Keratinocyte (primary cell): ENCODE results near the gene NRBF2. TPM values are rescaled to one million over a fixed set of nuclear protein-coding genes. Genes with fewer than 3 reads are reported as not detected.

Source experiments
- DNase-seq: peaks from one replicate; pipeline ENCODE4 v3.0.0-alpha.2; 2011; ENCODE audit warnings: low read depth, missing footprints, low spot score
- FAIRE-seq: peaks from 2 replicates; lab custom pipeline; 2011; peaks lifted over from hg19 to GRCh38; lab: Jason Lieb, UNC
- H2AFZ ChIP-seq: 2 replicates; pipeline ENCODE4 v1.6.0; 2012; ENCODE audit warnings: low read length, control low read depth, inconsistent platforms; ENCODE audit not compliant: control insufficient read depth
- H3K27ac ChIP-seq: 2 replicates; pipeline ENCODE4 v1.5.1; 2011; ENCODE audit warnings: low read length; ENCODE audit not compliant: control insufficient read depth, insufficient read depth
- H3K27me3 ChIP-seq: 3 replicates; pipeline ENCODE4 v1.6.0; 2011; ENCODE audit warnings: low read length; ENCODE audit not compliant: control insufficient read depth, insufficient read depth; ENCODE audit errors: extremely low read depth
- H3K36me3 ChIP-seq, 2 experiments: 2 replicates in 1 of 2; 3 replicates in 1 of 2; pipeline ENCODE4 v1.5.1; 2011; ENCODE audit warnings: low read length in 2 of 2, mild to moderate bottlenecking in 1 of 2; ENCODE audit not compliant: control insufficient read depth in 2 of 2, insufficient read depth in 2 of 2; ENCODE audit errors: extremely low read depth in 1 of 2
- H3K4me1 ChIP-seq: 3 replicates; pipeline ENCODE4 v1.5.1; 2011; ENCODE audit warnings: low read length; ENCODE audit not compliant: control insufficient read depth, insufficient read depth; ENCODE audit errors: extremely low read depth
- H3K4me2 ChIP-seq: 3 replicates; pipeline ENCODE4 v1.6.0; 2011; ENCODE audit warnings: low read depth, low read length; ENCODE audit not compliant: control insufficient read depth, insufficient read depth; ENCODE audit errors: extremely low read depth
- H3K4me3 ChIP-seq, 3 experiments: fragments of 200-600 bp in 1 of 3; sonication (generic) in 1 of 3; 2 replicates in 2 of 3; 3 replicates in 1 of 3; pipeline ENCODE4 v1.5.1; 2011 to 2016; ENCODE audit warnings: low read length in 3 of 3, mild to moderate bottlenecking in 3 of 3, control low read depth in 2 of 3, inconsistent platforms in 1 of 3, low read depth in 1 of 3, mixed read lengths in 1 of 3, mixed run types in 1 of 3, moderate library complexity in 1 of 3; ENCODE audit not compliant: control insufficient read depth in 2 of 3, insufficient read depth in 2 of 3; ENCODE audit errors: extremely low read depth in 1 of 3
- H3K79me2 ChIP-seq: 2 replicates; pipeline ENCODE4 v1.6.0; 2012; ENCODE audit warnings: low read length; ENCODE audit not compliant: control insufficient read depth, insufficient read depth
- H3K9ac ChIP-seq: 3 replicates; pipeline ENCODE4 v1.6.0; 2011; ENCODE audit warnings: low read length; ENCODE audit not compliant: control insufficient read depth, insufficient read depth; ENCODE audit errors: extremely low read depth
- H3K9me1 ChIP-seq: 3 replicates; pipeline ENCODE4 v1.6.0; 2011; ENCODE audit warnings: low read length; ENCODE audit not compliant: control insufficient read depth, insufficient read depth; ENCODE audit errors: extremely low read depth
- H3K9me3 ChIP-seq: 2 replicates; pipeline ENCODE4 v1.5.1; 2012; ENCODE audit warnings: low read depth, low read length; ENCODE audit not compliant: control insufficient read depth
- H4K20me1 ChIP-seq: 3 replicates; pipeline ENCODE4 v1.6.0; 2011; ENCODE audit warnings: low read length; ENCODE audit not compliant: control insufficient read depth, insufficient read depth; ENCODE audit errors: extremely low read depth
- EZH2 ChIP-seq: IDR thresholded peaks from one replicate; pipeline ENCODE4 v1.6.1; 2012; ENCODE audit warnings: inconsistent platforms, mild to moderate bottlenecking, low read length, moderate library complexity
- dilution Hi-C: fragments of 300-500 bp; cut with MboI; formaldehyde crosslinking; loops from one replicate; pipeline ENCODE4 v1.7.0; 2020; ENCODE audit warnings: low sequenced_read_pairs; ENCODE audit not compliant: extremely low pct_ligation_motif_present
- polyA plus RNA-seq, 5 experiments: library from polyadenylated mRNA; depleted of rRNA in 3 of 5; stranded (reverse) in 3 of 5; stranded (forward) in 1 of 5; unstranded in 1 of 5; fragments of >200 nt; gene quantifications; 1 replicate in 1 of 5; 2 replicates in 3 of 5; 3 replicates in 1 of 5; pipeline versions ENCODE4 v1.2.1 to v1.2.3, GENCODE V29; 2011 to 2012; ENCODE audit warnings: missing spikeins in 2 of 5, low read depth in 1 of 5, low replicate concordance in 1 of 5
- TF ChIP-seq, protein P1 (sequence below), 3 experiments: IDR thresholded peaks in 1 of 3; conservative IDR thresholded peaks in 1 of 3; optimal IDR thresholded peaks in 1 of 3; 2 replicates in 2 of 3; 3 replicates in 1 of 3; pipeline versions ENCODE3 to v1.5.1; 2011; ENCODE audit warnings: low read length in 3 of 3, mild to moderate bottlenecking in 3 of 3, moderate library complexity in 2 of 3, control low read depth in 1 of 3, inconsistent platforms in 1 of 3; ENCODE audit not compliant: insufficient read depth in 2 of 3; ENCODE audit errors: extremely low read depth in 1 of 3

NRBF2 gene
- polyA plus RNA-seq, 1 donor (not counting 4 experiments of a cell fraction or from before 2014, with no cell fraction given), result 31.1 TPM

DNA sequence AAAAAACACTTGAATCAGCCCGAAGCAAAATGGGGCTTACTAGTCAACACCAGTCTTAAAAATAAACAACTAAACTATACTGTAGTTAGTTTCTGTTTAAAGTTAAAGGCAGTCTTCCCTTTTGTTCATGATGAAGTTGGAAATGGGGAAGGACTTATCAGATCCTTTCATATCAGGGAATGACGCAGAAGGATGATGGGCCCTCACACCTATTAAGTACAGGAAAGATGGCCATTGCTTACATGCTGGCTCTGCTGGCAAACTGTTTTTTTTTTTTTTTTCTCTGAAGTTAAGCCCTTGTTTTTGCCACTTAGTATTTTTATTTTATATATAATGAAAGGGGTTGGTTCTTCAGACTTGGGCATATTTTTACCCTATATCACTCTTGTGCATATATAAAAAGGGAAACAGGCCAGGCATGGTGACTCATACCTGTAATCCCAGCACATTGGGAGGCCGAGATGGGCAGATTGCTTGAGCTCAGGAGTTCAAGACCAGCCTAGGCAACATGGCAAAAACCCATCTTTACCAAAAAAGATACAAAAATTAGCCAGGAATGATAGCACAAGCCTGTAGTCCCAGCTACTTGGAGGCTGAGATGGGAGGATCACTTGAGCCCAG lies 16.6 kb upstream of the NRBF2 start:
- DNase-seq (no peak), FAIRE-seq (no peak)
- TF ChIP-seq EZH2, result no peak
- TF ChIP-seq, protein P1, sequence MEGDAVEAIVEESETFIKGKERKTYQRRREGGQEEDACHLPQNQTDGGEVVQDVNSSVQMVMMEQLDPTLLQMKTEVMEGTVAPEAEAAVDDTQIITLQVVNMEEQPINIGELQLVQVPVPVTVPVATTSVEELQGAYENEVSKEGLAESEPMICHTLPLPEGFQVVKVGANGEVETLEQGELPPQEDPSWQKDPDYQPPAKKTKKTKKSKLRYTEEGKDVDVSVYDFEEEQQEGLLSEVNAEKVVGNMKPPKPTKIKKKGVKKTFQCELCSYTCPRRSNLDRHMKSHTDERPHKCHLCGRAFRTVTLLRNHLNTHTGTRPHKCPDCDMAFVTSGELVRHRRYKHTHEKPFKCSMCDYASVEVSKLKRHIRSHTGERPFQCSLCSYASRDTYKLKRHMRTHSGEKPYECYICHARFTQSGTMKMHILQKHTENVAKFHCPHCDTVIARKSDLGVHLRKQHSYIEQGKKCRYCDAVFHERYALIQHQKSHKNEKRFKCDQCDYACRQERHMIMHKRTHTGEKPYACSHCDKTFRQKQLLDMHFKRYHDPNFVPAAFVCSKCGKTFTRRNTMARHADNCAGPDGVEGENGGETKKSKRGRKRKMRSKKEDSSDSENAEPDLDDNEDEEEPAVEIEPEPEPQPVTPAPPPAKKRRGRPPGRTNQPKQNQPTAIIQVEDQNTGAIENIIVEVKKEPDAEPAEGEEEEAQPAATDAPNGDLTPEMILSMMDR (optimal IDR thresholded peaks at IDR 0.05 in 1 of 3, IDR thresholded peaks at IDR 0.05 in 1 of 3, conservative IDR thresholded peaks at IDR 0.05 in 1 of 3; ENCODE audit: extremely low read depth in 1 of 3, insufficient read depth in 2 of 3, low read length in 3 of 3), result no peak
- Histone ChIP-seq H3K4me1 (peaks cover 12% of the 10 kb centered on the region), H3K4me2 (no peak overlapping the region), H2AFZ (no peak overlapping the region), H3K9me1 (no peaks in the 10 kb centered on the region), H3K9me3 (no peaks in the 10 kb centered on the region), H4K20me1 (no peaks in the 10 kb centered on the region), H3K36me3 (no peaks in the 10 kb centered on the region), H3K79me2 (no peaks in the 10 kb centered on the region), H3K4me3 (no peak overlapping the region), H3K27ac (no peak overlapping the region), H3K9ac (no peak overlapping the region), H3K27me3 (no peaks in the 10 kb centered on the region)
- dilution Hi-C loops, result no loop called here

DNA sequence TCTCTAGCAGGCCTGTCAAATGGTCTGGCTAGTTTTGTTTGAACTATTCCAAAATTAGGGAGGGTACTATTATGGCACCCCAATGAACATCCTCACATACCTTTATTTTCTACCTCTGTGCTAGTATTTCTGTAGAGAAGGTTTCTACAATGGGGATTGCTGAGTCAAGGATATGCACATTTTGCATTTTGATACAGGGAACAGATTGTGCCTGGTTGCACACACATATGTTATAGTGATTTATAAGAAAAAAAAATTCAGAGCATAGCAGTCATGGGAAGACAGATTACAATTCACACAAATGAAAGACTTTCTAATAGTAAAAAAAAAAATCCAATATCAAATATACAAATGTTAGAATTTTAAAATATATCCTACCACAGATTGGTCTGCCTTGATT lies 14.1 kb upstream of the NRBF2 start:
- dilution Hi-C loops, result no loop called here
- TF ChIP-seq, protein P1 (optimal IDR thresholded peaks at IDR 0.05 in 1 of 3, IDR thresholded peaks at IDR 0.05 in 1 of 3, conservative IDR thresholded peaks at IDR 0.05 in 1 of 3; ENCODE audit: extremely low read depth in 1 of 3, insufficient read depth in 2 of 3, low read length in 3 of 3), result no peak
- TF ChIP-seq EZH2, result no peak

More for the DNA sequence above, 14.1 kb upstream of the NRBF2 start:
- no peak for FAIRE-seq
- no peaks in the 10 kb centered on the region for H3K9me1 ChIP-seq
- no peak overlapping the region for H3K4me2 ChIP-seq
- H3K9ac ChIP-seq, result no peak overlapping the region
- H3K27me3 ChIP-seq, result no peaks in the 10 kb centered on the region
- no peaks in the 10 kb centered on the region for H4K20me1 ChIP-seq
- no peak for DNase-seq
- H3K4me1 ChIP-seq, result peaks cover 10% of the 10 kb centered on the region
- no peaks in the 10 kb centered on the region for H3K9me3 ChIP-seq
- H2AFZ ChIP-seq, result no peak overlapping the region
- no peaks in the 10 kb centered on the region for H3K36me3 ChIP-seq
- no peak overlapping the region for H3K27ac ChIP-seq
- H3K4me3 ChIP-seq, result no peak overlapping the region
- H3K79me2 ChIP-seq, result no peaks in the 10 kb centered on the region
